Tibial artery (tissue), 4 donors: ENCODE data around the gene ZNF784.
A peak's percentile ranks its signal among the peaks of the same experiment; 100 is the strongest.

Source experiments
- DNase-seq, 2 donors: peaks; one replicate each; pipeline ENCODE4 v3.0.0-alpha.2; 2019
- H3K27ac ChIP-seq, 2 donors: fragments of 200-600 bp; sonication (generic) in 1 of 2; 1 replicate in 1 of 2; 2 replicates in 1 of 2; pipeline ENCODE4 v1.5.1; 2018 to 2019; ENCODE audit warnings: mild to moderate bottlenecking in 1 of 2
- H3K27me3 ChIP-seq, 2 donors: fragments of 200-600 bp; sonication (generic) in 1 of 2; one replicate each; pipeline versions ENCODE4 v1.5.1 to v1.6.0; 2016 to 2019
- H3K36me3 ChIP-seq, 3 donors: fragments of 200-600 bp; sonication (generic) in 2 of 3; one replicate each; pipeline ENCODE4 v1.5.1; 2016 to 2019; ENCODE audit warnings: mild to moderate bottlenecking in 2 of 3
- H3K4me1 ChIP-seq, 4 donors: fragments of 200-600 bp; sonication (generic) in 2 of 4; 1 replicate in 3 of 4; 2 replicates in 1 of 4; pipeline ENCODE4 v1.5.1; 2016 to 2019
- H3K4me3 ChIP-seq, 2 donors: fragments of 200-600 bp; sonication (generic) in 1 of 2; 1 replicate in 1 of 2; 2 replicates in 1 of 2; pipeline ENCODE4 v1.5.1; 2018 to 2019; ENCODE audit warnings: mild to moderate bottlenecking in 2 of 2
- H3K9me3 ChIP-seq, 3 donors: fragments of 200-600 bp; sonication (generic) in 1 of 3; one replicate each; pipeline ENCODE4 v1.5.1; 2016 to 2019
- intact Hi-C: fragments of 100-400 bp; cut with DNase I; formaldehyde crosslinking; loops from one replicate; pipeline ENCODE4 v1.15.0; 2023; ENCODE audit warnings: low total_unique reads
- TF ChIP-seq, protein P1 (sequence below), 2 experiments: fragments of 200-600 bp in 1 of 2; fragments of 450-650 bp in 1 of 2; IDR thresholded peaks; one replicate each; pipeline ENCODE4 v1.5.1; 2017 to 2019; ENCODE audit warnings: antibody characterized with exemption in 2 of 2, mild to moderate bottlenecking in 1 of 2, moderate library complexity in 1 of 2

The ZNF784 gene

DNA sequence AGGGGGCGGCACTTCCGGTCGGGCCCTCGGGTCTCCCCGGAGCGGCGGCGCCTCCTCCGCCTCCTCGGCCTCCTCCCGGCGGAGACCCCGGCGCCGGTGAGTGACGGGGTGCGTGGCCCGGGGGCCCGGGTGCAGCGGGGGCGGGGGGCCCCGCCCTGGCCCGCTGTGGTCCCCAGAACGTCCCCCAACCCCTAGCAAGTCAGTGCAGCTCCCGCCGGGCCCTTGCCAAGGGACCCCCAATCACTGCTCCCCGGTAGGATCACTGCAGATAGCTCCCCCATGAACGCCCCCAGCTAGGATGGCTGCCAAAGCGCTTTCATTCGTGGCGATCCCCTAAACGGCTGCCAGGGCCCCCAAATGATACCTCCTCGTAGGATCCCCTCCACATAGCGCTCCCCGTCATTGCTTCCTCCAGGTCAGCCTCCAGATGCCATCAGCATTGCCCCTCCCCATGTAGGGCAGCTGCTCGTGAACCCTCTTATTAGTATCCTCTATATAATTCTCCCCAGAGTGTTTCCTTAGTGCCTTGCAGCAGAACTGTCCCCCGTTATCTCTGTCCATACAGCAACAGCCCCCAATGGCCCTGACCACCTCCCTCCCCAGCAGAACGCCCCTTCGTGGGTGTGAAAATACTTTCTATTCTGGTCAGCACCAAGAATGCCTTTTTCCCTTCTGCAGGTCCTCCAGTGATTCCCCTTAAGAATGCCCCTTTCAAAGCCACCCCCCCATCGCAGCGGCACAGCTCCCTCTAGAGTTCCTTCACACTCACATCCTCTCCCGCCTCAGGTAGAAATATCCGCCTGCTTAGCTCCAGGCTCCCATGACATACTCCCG lies 18.5 kb downstream of the ZNF784 start, which contains the start of gene ZNF865:
TSS of gene ZNF865 (plus strand) at position 11 of the 834 bp plus-strand sequence. CDS start 7,972 bp downstream, outside the sequence.
- TF ChIP-seq, protein P1, sequence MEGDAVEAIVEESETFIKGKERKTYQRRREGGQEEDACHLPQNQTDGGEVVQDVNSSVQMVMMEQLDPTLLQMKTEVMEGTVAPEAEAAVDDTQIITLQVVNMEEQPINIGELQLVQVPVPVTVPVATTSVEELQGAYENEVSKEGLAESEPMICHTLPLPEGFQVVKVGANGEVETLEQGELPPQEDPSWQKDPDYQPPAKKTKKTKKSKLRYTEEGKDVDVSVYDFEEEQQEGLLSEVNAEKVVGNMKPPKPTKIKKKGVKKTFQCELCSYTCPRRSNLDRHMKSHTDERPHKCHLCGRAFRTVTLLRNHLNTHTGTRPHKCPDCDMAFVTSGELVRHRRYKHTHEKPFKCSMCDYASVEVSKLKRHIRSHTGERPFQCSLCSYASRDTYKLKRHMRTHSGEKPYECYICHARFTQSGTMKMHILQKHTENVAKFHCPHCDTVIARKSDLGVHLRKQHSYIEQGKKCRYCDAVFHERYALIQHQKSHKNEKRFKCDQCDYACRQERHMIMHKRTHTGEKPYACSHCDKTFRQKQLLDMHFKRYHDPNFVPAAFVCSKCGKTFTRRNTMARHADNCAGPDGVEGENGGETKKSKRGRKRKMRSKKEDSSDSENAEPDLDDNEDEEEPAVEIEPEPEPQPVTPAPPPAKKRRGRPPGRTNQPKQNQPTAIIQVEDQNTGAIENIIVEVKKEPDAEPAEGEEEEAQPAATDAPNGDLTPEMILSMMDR (IDR thresholded peaks at IDR 0.05) = peak; percentile 49 to 55
- Histone ChIP-seq H3K4me1 (peaks cover 3 to 49% (median 32%) of the 10 kb centered on the region in 4 donors), H3K36me3 (peaks cover 0 to 33% (median 7%) of the 10 kb centered on the region in 3 donors), H3K27me3 (no peaks in the 10 kb centered on the region), H3K9me3 (no peaks in the 10 kb centered on the region), H3K27ac (peak within 1 kb of the TSS; percentile 95), H3K4me3 (peak within 1 kb of the TSS; percentile 92 to 96)
- intact Hi-C loops = loop anchor here (2.0 kb wide), 1 partner anchor 89 kb away; no protein-coding TSS in a partner anchor
- peak; percentile 67 to 85 for DNase-seq

DNA sequence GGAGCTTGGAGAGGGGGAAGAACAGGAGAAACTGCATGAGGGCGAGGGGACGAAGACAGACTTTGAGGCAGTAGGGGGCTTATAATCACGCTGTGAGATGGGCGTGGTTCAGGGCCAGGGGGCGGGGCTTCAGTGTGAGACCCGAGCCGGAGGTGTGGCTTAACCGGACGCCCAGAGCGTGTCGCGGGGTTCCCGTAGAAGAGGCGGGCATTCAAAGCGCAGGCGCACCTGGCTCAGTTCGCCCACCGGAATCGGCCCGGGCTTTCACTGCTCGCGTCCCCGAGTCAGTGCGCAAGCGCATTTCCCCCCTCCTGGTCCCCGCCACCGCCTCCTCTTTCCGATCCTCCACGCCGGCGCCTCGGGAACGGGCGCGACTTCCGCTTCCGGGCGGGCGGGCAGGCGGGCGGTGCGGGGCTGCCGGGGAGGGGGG lies 19.1 kb downstream of the ZNF784 start:
- Histone ChIP-seq H3K27me3 (no peaks in the 10 kb centered on the region), H3K4me3 (peak overlapping the region; percentile 92 to 96), H3K4me1 (peaks cover 3 to 53% (median 34%) of the 10 kb centered on the region in 4 donors), H3K36me3 (peaks cover 0 to 27% (median 2%) of the 10 kb centered on the region in 3 donors), H3K27ac (peak overlapping the region; percentile 95), H3K9me3 (no peaks in the 10 kb centered on the region)
- intact Hi-C loops = no loop called here
- DNase-seq = peak; percentile 95 to 98
- TF ChIP-seq, protein P1 (IDR thresholded peaks at IDR 0.05) = peak in 1 of 2 experiments; percentile 16

DNA sequence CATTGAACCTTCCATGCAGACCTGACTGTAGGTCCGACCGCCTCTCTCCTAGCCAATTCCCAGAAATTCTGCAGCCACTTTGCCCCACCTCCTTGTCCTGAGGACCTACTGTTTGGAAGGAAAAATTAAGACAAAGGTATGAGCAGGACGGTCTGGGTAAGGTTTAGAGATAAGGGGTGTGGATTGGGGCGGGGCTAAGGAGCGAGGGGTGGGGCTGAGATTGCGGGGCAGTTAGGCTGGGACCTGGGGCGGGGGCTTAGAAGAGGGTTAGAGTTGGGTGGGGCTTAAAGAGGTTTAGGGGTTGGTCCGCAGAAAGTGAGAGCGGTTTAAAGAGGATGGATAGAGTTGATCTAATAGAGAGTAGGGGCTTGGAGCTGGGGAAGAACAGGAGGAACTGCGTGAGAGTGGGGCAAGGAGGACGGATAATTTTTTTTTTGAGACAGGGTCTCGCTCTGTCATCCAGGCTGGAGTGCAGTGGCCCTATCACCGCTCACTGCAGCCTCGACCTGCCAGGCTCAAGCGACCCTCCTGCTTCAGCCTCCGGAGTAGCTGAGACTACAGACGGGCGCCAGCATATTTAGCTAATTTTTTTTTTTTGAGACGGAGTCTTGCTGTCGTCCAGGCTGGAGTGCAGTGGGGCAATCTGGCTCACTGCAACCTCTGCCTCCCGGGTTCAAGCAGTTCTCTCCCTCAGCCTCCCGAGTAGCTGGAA lies 20.6 kb downstream of the ZNF784 start:
- H3K4me1 ChIP-seq = peaks cover 3 to 51% (median 34%) of the 10 kb centered on the region in 4 donors
- H3K27me3 ChIP-seq = no peaks in the 10 kb centered on the region
- intact Hi-C loops = no loop called here

DNA sequence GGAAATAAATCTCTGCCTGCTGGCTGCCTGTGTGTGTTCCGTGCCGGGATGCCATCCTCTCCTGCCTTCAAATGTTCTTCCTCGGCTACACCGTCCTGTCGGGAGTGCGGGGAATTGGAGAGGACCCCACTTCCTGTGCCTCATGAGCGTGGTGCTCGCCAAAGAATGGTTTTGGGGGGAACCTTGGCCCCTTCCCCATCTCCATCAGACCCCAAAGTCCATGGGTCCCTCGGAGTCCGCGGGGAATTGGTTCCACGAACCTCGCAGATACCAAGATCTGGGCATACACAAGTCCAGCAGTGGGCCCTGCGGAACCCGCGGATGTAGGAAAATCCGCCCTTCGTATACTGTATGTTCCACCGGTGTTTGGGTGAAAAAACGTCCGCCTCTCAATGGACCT lies 21.3 kb downstream of the ZNF784 start:
- Histone ChIP-seq H3K36me3 (peaks cover 0 to 14% (median 0%) of the 10 kb centered on the region in 3 donors), H3K4me3 (no peak overlapping the region), H3K27ac (no peak overlapping the region), H3K4me1 (peaks cover 3 to 55% (median 34%) of the 10 kb centered on the region in 4 donors), H3K9me3 (no peaks in the 10 kb centered on the region), H3K27me3 (no peaks in the 10 kb centered on the region)
- TF ChIP-seq, protein P1 (IDR thresholded peaks at IDR 0.05) = no peak
- intact Hi-C loops = no loop called here
- no peak for DNase-seq

More for the DNA sequence above, 20.6 kb downstream of the ZNF784 start:
- no peak overlapping the region for H3K4me3 ChIP-seq
- H3K36me3 ChIP-seq = peaks cover 0 to 14% (median 0%) of the 10 kb centered on the region in 3 donors
- TF ChIP-seq, protein P1 (IDR thresholded peaks at IDR 0.05) = no peak
- peak overlapping the region in 1 of 2 donors; percentile 95 for H3K27ac ChIP-seq
- DNase-seq = no peak
- no peaks in the 10 kb centered on the region for H3K9me3 ChIP-seq

DNA sequence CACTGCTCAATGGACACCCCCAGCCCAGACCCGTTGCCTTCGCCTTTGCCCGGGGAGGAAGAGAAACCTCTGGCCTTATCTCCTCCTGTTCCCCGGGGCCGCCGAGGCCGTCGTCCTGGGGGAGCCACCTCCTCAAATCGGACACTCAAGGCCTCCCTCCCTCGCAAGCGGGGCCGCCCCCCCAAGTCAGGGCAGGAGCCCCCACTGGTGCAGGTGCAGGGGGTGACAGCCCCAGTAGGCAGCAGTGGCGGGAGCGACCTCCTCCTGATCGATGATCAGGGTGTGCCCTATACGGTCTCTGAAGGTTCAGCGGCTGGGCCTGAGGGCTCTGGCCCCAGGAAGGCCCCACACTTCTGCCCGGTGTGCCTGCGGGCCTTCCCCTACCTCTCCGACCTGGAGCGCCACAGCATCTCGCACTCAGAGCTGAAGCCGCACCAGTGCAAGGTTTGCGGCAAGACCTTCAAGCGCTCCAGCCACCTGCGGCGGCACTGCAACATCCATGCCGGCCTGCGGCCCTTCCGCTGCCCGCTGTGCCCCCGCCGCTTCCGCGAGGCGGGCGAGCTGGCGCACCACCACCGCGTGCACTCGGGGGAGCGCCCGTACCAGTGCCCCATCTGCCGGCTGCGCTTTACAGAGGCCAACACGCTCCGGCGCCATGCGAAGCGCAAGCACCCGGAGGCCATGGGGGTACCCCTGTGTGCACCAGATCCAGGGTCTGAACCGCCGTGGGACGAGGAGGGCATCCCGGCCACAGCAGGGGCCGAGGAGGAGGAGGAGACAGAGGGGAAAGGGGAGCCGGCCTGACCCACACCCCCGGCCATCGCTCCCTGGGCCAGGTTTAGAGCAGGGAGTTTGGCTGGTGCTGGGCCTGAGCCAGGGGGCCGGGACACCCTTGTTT lies 22.0 kb downstream of the ZNF784 start:
- H3K9me3 ChIP-seq = no peaks in the 10 kb centered on the region

More for the DNA sequence above, 22.0 kb downstream of the ZNF784 start:
- no peak overlapping the region for H3K27ac ChIP-seq
- intact Hi-C loops = no loop called here
- peaks cover 3 to 48% (median 31%) of the 10 kb centered on the region in 4 donors for H3K4me1 ChIP-seq
- no peaks in the 10 kb centered on the region for H3K27me3 ChIP-seq
- DNase-seq = no peak
- TF ChIP-seq, protein P1 (IDR thresholded peaks at IDR 0.05) = no peak
- H3K4me3 ChIP-seq = no peak overlapping the region
- H3K36me3 ChIP-seq = peaks cover 0 to 18% (median 0%) of the 10 kb centered on the region in 3 donors
